ENCODE measurements around the gene MRPS22.

DNA sequence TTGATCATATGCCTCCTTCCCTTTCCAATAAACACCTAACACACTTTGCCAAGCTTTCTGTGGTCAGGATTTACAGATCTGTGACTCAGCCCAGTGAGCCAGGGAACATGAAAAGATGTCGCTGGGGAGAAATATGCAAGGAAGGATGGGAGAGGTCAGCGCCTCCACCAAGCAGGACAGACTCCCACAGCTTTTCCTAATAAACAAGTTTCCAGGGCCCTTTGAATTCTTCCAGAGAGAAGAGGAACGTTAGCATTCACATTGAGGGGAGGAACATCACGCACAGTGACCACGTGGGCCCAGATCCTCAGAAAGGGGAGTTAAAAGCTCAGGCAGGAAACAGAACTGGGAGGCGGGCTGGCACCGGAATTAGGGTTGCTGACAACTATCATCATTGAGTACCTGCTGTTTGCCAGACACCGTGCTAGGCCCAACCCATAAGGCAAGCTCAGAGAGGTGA, 33.3 kb upstream of the MRPS22 start:
- TF ChIP-seq, protein P1, sequence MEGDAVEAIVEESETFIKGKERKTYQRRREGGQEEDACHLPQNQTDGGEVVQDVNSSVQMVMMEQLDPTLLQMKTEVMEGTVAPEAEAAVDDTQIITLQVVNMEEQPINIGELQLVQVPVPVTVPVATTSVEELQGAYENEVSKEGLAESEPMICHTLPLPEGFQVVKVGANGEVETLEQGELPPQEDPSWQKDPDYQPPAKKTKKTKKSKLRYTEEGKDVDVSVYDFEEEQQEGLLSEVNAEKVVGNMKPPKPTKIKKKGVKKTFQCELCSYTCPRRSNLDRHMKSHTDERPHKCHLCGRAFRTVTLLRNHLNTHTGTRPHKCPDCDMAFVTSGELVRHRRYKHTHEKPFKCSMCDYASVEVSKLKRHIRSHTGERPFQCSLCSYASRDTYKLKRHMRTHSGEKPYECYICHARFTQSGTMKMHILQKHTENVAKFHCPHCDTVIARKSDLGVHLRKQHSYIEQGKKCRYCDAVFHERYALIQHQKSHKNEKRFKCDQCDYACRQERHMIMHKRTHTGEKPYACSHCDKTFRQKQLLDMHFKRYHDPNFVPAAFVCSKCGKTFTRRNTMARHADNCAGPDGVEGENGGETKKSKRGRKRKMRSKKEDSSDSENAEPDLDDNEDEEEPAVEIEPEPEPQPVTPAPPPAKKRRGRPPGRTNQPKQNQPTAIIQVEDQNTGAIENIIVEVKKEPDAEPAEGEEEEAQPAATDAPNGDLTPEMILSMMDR (IDR thresholded peaks at IDR 0.05): no peak
- TF ChIP-seq POLR2A (IDR thresholded peaks at IDR 0.05) (no peak), EP300 (IDR thresholded peaks at IDR 0.05) (no peak)
